ENCODE data around the gene BMS1. TPM values are rescaled to one million over a fixed set of nuclear protein-coding genes. Genes with fewer than 3 reads are reported as not detected.

The BMS1 gene
- total and polyA plus RNA-seq, 2 of the 4 experiments (the other 2 are of a cell fraction) = 7.5 to 22.9 TPM

- Histone ChIP-seq H4K8ac (ENCODE audit: low read depth in 2 of 2, low read length in 2 of 2) (no peak overlapping the region), H3K4ac (ENCODE audit: low read depth, low read length) (no peak overlapping the region), H3K18ac (ENCODE audit: low read depth, low read length) (no peak overlapping the region), H3K9me1 (ENCODE audit: insufficient read depth, low read length) (no peaks in the 10 kb centered on the region), H3K9ac (ENCODE audit: low read depth, low read length) (no peak overlapping the region), H3K4me3 (ENCODE audit: insufficient read depth, low read depth, low read length) (no peak overlapping the region), H3K14ac (replicated peaks; ENCODE audit: low read depth, low read length) (no peak overlapping the region), H3K4me1 (ENCODE audit: control insufficient read depth, insufficient read depth, low read length) (no peaks in the 10 kb centered on the region), H2AFZ (replicated peaks; ENCODE audit: low read length, poor library complexity) (no peak overlapping the region), H2AK9ac (replicated peaks; ENCODE audit: low read depth, low read length, poor library complexity) (no peak overlapping the region), H4K91ac (ENCODE audit: insufficient read depth, low read depth, low read length) (no peak overlapping the region), H3K36me3 (ENCODE audit: control insufficient read depth, insufficient read depth, low read length) (no peaks in the 10 kb centered on the region), H3K9me3 (ENCODE audit: control insufficient read depth, insufficient read depth, low read length) (no peaks in the 10 kb centered on the region), H3K27ac (ENCODE audit: insufficient read depth, low read length) (no peak overlapping the region), H3K4me2 (ENCODE audit: low read depth, low read length) (no peak overlapping the region), H2BK5ac (ENCODE audit: low read depth, low read length, poor library complexity, severe bottlenecking) (no peak overlapping the region), H3K56ac (ENCODE audit: extremely low read depth, insufficient read depth, low read length) (no peak overlapping the region), H4K20me1 (ENCODE audit: insufficient read depth, low read length) (no peaks in the 10 kb centered on the region), H2AK5ac (ENCODE audit: low read depth, low read length) (no peak overlapping the region), H4K5ac (ENCODE audit: low read depth, low read length) (no peak overlapping the region), H3K27me3 (ENCODE audit: control insufficient read depth, insufficient read depth, low read length) (peaks cover 2% of the 10 kb centered on the region; the same call in 1 of the 2 replicates), H2BK15ac (ENCODE audit: low read depth, low read length) (no peak overlapping the region), H3K23ac (ENCODE audit: low read depth, low read length) (no peak overlapping the region), H3K79me1 (ENCODE audit: low read depth in 1 of 2, low read length in 2 of 2) (no peaks in the 10 kb centered on the region), H2BK120ac (ENCODE audit: low read depth, low read length) (no peak overlapping the region), H2BK20ac (ENCODE audit: low read depth, low read length) (no peak overlapping the region)
- intact Hi-C loops (cut with micrococcal nuclease) = no loop called here
- DNase-seq (no peak), ATAC-seq (ENCODE audit: low read depth) (no peak)
- ChIA-PET CTCF (interaction anchor here (1.1 kb wide), 1 partner anchor 202 kb away, joined by 3 read pairs; no protein-coding TSS in a partner anchor), POLR2A (ENCODE audit: unreplicated experiment) (no interaction called here)
- dilution Hi-C loops (cut with HindIII; ENCODE audit: low sequenced_read_pairs, unreplicated experiment) = no loop called here
- in situ Hi-C loops (cut with MboI; ENCODE audit: low sequenced_read_pairs) = loop anchor here (10.0 to 25.0 kb wide), 2 partner anchors 186 to 228 kb away; no protein-coding TSS in a partner anchor
- WGBS, 2 experiments (ENCODE audit: extremely low coverage in 2 of 2, insufficient read length in 1 of 2) = 86% methylated on average over 4 of the region's 9 CpGs; no CpG with 5 or more reads in 1 of the 2 experiments
- no TSS peak for BruUV-seq (replicated peaks)
- TF ChIP-seq MAZ (IDR thresholded peaks at IDR 0.05; ENCODE audit: borderline replicate concordance, low read depth, low read length) = no peak
- no peak for TF ChIP-seq SMC3 (IDR thresholded peaks at IDR 0.05; ENCODE audit: low read depth, low read length)
Measured at GRCh38 chr10:42876476-42876875, 93.9 kb downstream of the BMS1 start.

All from IMR-90 (cell line).